Activated B cell treated with CpG ODN at 0.5 μM for 24 hours (primary cell): ENCODE data around the gene COL23A1. TPM values are rescaled to one million over a fixed set of nuclear protein-coding genes. Genes with fewer than 3 reads are reported as not detected.

Experiments used
- ATAC-seq: fragments of 200-7000 bp; cut with Tn5 transposase; one replicate; pipeline ENCODE4 v1.10.0; 2021; ENCODE audit warnings: low read depth, mild to moderate bottlenecking, moderate library complexity
- CTCF ChIA-PET: fragments of 350-600 bp; sonication (Branson Sonifier 250); formaldehyde crosslinking; loops from one replicate; lab custom pipeline; 2021; ENCODE audit warnings: antibody characterized with exemption; lab: Charles Lee
- POLR2A ChIA-PET: fragments of 350-600 bp; sonication (Branson Sonifier 250); formaldehyde crosslinking; loops from one replicate; lab custom pipeline; 2021; ENCODE audit warnings: antibody characterized with exemption; lab: Charles Lee
- DNase-seq: peaks from one replicate; pipeline ENCODE4 v3.0.0; 2022
- H3K27ac Mint-ChIP-seq: one replicate; pipeline ENCODE4 v1.8.0; 2020; ENCODE audit warnings: mixed read lengths
- H3K27me3 Mint-ChIP-seq: one replicate; pipeline ENCODE4 v1.8.0; 2021; ENCODE audit warnings: mixed read lengths
- H3K36me3 Mint-ChIP-seq: one replicate; pipeline ENCODE4 v1.8.0; 2021; ENCODE audit warnings: low read depth, mixed read lengths
- H3K4me1 Mint-ChIP-seq: one replicate; pipeline ENCODE4 v1.8.0; 2021; ENCODE audit warnings: mixed read lengths
- H3K4me3 Mint-ChIP-seq: one replicate; pipeline ENCODE4 v1.8.0; 2020; ENCODE audit warnings: mild to moderate bottlenecking, mixed read lengths
- H3K9me3 Mint-ChIP-seq: one replicate; pipeline ENCODE4 v1.8.0; 2020; ENCODE audit warnings: mixed read lengths
- CTCF ChIP-seq: fragments of 200-600 bp; IDR thresholded peaks from one replicate; pipeline ENCODE4 v1.8.0; 2022; ENCODE audit warnings: antibody characterized with exemption, mild to moderate bottlenecking
- intact Hi-C: fragments of 100-400 bp; cut with micrococcal nuclease; formaldehyde crosslinking; loops from one replicate; pipeline ENCODE4 v1.15.1; 2024
- total RNA-seq: library from RNA; stranded (reverse); gene quantifications from 2 replicates; pipeline ENCODE4 v1.2.3, GENCODE V29; 2022

Gene COL23A1
- total RNA-seq, 1 donor from 2014 or later, result not detected

GRCh38 chr5:178577376-178577839 lies 12.8 kb downstream of the COL23A1 start:
- ChIA-PET POLR2A (no interaction called here), CTCF (no interaction called here)

GRCh38 chr5:178576591-178577351 lies 13.4 kb downstream of the COL23A1 start:
- no peaks in the 10 kb centered on the region for H3K4me1 Mint-ChIP-seq
- no peak for DNase-seq
- H3K36me3 Mint-ChIP-seq, result peaks cover 3% of the 10 kb centered on the region
- no peak overlapping the region for H3K4me3 Mint-ChIP-seq
- H3K27me3 Mint-ChIP-seq, result peaks cover 42% of the 10 kb centered on the region
- intact Hi-C loops, result no loop called here
- H3K27ac Mint-ChIP-seq, result no peak overlapping the region
- ChIA-PET CTCF (no interaction called here), POLR2A (no interaction called here)
- TF ChIP-seq CTCF, result no peak
- no peak for ATAC-seq
- H3K9me3 Mint-ChIP-seq, result peaks cover 6% of the 10 kb centered on the region

More at GRCh38 chr5:178577376-178577839, 12.8 kb downstream of the COL23A1 start:
- no peak overlapping the region for H3K4me3 Mint-ChIP-seq
- H3K36me3 Mint-ChIP-seq, result peaks cover 3% of the 10 kb centered on the region
- H3K4me1 Mint-ChIP-seq, result no peaks in the 10 kb centered on the region
- peaks cover 6% of the 10 kb centered on the region for H3K9me3 Mint-ChIP-seq
- intact Hi-C loops, result no loop called here
- DNase-seq (no peak), ATAC-seq (no peak)
- no peak for TF ChIP-seq CTCF
- no peak overlapping the region for H3K27ac Mint-ChIP-seq
- peaks cover 41% of the 10 kb centered on the region for H3K27me3 Mint-ChIP-seq

GRCh38 chr5:178573216-178573615 lies 17.0 kb downstream of the COL23A1 start:
- DNase-seq (no peak), ATAC-seq (no peak)
- intact Hi-C loops, result no loop called here
- POLR2A ChIA-PET, result no interaction called here
- peaks cover 35% of the 10 kb centered on the region for H3K27me3 Mint-ChIP-seq
- H3K4me1 Mint-ChIP-seq, result no peaks in the 10 kb centered on the region
- CTCF ChIA-PET, result no interaction called here
- peaks cover 3% of the 10 kb centered on the region for H3K36me3 Mint-ChIP-seq
- TF ChIP-seq CTCF, result no peak
- H3K27ac Mint-ChIP-seq, result no peak overlapping the region
- peaks cover 6% of the 10 kb centered on the region for H3K9me3 Mint-ChIP-seq
- no peak overlapping the region for H3K4me3 Mint-ChIP-seq

- peaks cover 38% of the 10 kb centered on the region for H3K27me3 Mint-ChIP-seq
- ChIA-PET CTCF (no interaction called here), POLR2A (no interaction called here)
- no peaks in the 10 kb centered on the region for H3K4me1 Mint-ChIP-seq
- peaks cover 6% of the 10 kb centered on the region for H3K9me3 Mint-ChIP-seq
- H3K36me3 Mint-ChIP-seq, result peaks cover 3% of the 10 kb centered on the region
- intact Hi-C loops, result no loop called here
- TF ChIP-seq CTCF, result no peak
- no peak for DNase-seq
- no peak overlapping the region for H3K27ac Mint-ChIP-seq
- no peak for ATAC-seq
- no peak overlapping the region for H3K4me3 Mint-ChIP-seq
Measured at GRCh38 chr5:178572617-178573016, 17.6 kb downstream of the COL23A1 start.

- H3K27me3 Mint-ChIP-seq, result peaks cover 28% of the 10 kb centered on the region
- H3K4me3 Mint-ChIP-seq, result no peak overlapping the region
- ChIA-PET POLR2A (no interaction called here), CTCF (no interaction called here)
- intact Hi-C loops, result no loop called here
- ATAC-seq, result no peak
- peaks cover 6% of the 10 kb centered on the region for H3K9me3 Mint-ChIP-seq
- TF ChIP-seq CTCF, result no peak
- no peaks in the 10 kb centered on the region for H3K4me1 Mint-ChIP-seq
- no peak overlapping the region for H3K27ac Mint-ChIP-seq
- no peak for DNase-seq
- peaks cover 3% of the 10 kb centered on the region for H3K36me3 Mint-ChIP-seq
Measured at GRCh38 chr5:178569485-178569884, 20.7 kb downstream of the COL23A1 start.
